ENCODE data around the gene ABO.

- TF ChIP-seq MAFF (IDR thresholded peaks at IDR 0.05; ENCODE audit: low read length) (no peak), STAT5A (IDR thresholded peaks at IDR 0.05; ENCODE audit: borderline replicate concordance, low read length) (no peak), SNIP1 (IDR thresholded peaks at IDR 0.05; ENCODE audit: low read depth) (no peak), MTA1 (IDR thresholded peaks at IDR 0.05; ENCODE audit: borderline replicate concordance) (no peak), EP300 (IDR thresholded peaks at IDR 0.05; ENCODE audit: low read length) (no peak), BHLHE40 (IDR thresholded peaks at IDR 0.05; ENCODE audit: low read length) (no peak), CHD7 (IDR thresholded peaks at IDR 0.05; ENCODE audit: low read depth, low read length) (no peak)
- TF ChIP-seq, protein P1, sequence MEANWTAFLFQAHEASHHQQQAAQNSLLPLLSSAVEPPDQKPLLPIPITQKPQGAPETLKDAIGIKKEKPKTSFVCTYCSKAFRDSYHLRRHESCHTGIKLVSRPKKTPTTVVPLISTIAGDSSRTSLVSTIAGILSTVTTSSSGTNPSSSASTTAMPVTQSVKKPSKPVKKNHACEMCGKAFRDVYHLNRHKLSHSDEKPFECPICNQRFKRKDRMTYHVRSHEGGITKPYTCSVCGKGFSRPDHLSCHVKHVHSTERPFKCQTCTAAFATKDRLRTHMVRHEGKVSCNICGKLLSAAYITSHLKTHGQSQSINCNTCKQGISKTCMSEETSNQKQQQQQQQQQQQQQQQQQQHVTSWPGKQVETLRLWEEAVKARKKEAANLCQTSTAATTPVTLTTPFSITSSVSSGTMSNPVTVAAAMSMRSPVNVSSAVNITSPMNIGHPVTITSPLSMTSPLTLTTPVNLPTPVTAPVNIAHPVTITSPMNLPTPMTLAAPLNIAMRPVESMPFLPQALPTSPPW (CRISPR knock-in tag; IDR thresholded peaks at IDR 0.05) = no peak
- TF ChIP-seq, protein P2, sequence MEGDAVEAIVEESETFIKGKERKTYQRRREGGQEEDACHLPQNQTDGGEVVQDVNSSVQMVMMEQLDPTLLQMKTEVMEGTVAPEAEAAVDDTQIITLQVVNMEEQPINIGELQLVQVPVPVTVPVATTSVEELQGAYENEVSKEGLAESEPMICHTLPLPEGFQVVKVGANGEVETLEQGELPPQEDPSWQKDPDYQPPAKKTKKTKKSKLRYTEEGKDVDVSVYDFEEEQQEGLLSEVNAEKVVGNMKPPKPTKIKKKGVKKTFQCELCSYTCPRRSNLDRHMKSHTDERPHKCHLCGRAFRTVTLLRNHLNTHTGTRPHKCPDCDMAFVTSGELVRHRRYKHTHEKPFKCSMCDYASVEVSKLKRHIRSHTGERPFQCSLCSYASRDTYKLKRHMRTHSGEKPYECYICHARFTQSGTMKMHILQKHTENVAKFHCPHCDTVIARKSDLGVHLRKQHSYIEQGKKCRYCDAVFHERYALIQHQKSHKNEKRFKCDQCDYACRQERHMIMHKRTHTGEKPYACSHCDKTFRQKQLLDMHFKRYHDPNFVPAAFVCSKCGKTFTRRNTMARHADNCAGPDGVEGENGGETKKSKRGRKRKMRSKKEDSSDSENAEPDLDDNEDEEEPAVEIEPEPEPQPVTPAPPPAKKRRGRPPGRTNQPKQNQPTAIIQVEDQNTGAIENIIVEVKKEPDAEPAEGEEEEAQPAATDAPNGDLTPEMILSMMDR (IDR thresholded peaks at IDR 0.05 in 2 of 3, conservative IDR thresholded peaks at IDR 0.05 in 1 of 3; ENCODE audit: insufficient read depth in 2 of 3, low read depth in 1 of 3, low read length in 3 of 3) = no peak
These were observed 19.4 kb downstream of the ABO start for GRCh38 chr9:133255371-133256135.

Data from K562 (cell line).